Keratinocyte (primary cell): ENCODE measurements around the gene HOXD8. TPM values are rescaled to one million over a fixed set of nuclear protein-coding genes. Genes with fewer than 3 reads are reported as not detected.
A peak's percentile ranks its signal among the peaks of the same experiment; 100 is the strongest.

Experiments used
- DNase-seq: peaks from one replicate; pipeline ENCODE4 v3.0.0-alpha.2; 2011; ENCODE audit warnings: low read depth, missing footprints, low spot score
- FAIRE-seq: peaks from 2 replicates; lab custom pipeline; 2011; peaks lifted over from hg19 to GRCh38; lab: Jason Lieb, UNC
- H2AFZ ChIP-seq: 2 replicates; pipeline ENCODE4 v1.6.0; 2012; ENCODE audit warnings: low read length, control low read depth, inconsistent platforms; ENCODE audit not compliant: control insufficient read depth
- H3K27ac ChIP-seq: 2 replicates; pipeline ENCODE4 v1.5.1; 2011; ENCODE audit warnings: low read length; ENCODE audit not compliant: control insufficient read depth, insufficient read depth
- H3K27me3 ChIP-seq: 3 replicates; pipeline ENCODE4 v1.6.0; 2011; ENCODE audit warnings: low read length; ENCODE audit not compliant: control insufficient read depth, insufficient read depth; ENCODE audit errors: extremely low read depth
- H3K36me3 ChIP-seq, 2 experiments: 2 replicates in 1 of 2; 3 replicates in 1 of 2; pipeline ENCODE4 v1.5.1; 2011; ENCODE audit warnings: low read length in 2 of 2, mild to moderate bottlenecking in 1 of 2; ENCODE audit not compliant: control insufficient read depth in 2 of 2, insufficient read depth in 2 of 2; ENCODE audit errors: extremely low read depth in 1 of 2
- H3K4me1 ChIP-seq: 3 replicates; pipeline ENCODE4 v1.5.1; 2011; ENCODE audit warnings: low read length; ENCODE audit not compliant: control insufficient read depth, insufficient read depth; ENCODE audit errors: extremely low read depth
- H3K4me2 ChIP-seq: 3 replicates; pipeline ENCODE4 v1.6.0; 2011; ENCODE audit warnings: low read depth, low read length; ENCODE audit not compliant: control insufficient read depth, insufficient read depth; ENCODE audit errors: extremely low read depth
- H3K4me3 ChIP-seq, 3 experiments: fragments of 200-600 bp in 1 of 3; sonication (generic) in 1 of 3; 2 replicates in 2 of 3; 3 replicates in 1 of 3; pipeline ENCODE4 v1.5.1; 2011 to 2016; ENCODE audit warnings: low read length in 3 of 3, mild to moderate bottlenecking in 3 of 3, control low read depth in 2 of 3, inconsistent platforms in 1 of 3, low read depth in 1 of 3, mixed read lengths in 1 of 3, mixed run types in 1 of 3, moderate library complexity in 1 of 3; ENCODE audit not compliant: control insufficient read depth in 2 of 3, insufficient read depth in 2 of 3; ENCODE audit errors: extremely low read depth in 1 of 3
- H3K79me2 ChIP-seq: 2 replicates; pipeline ENCODE4 v1.6.0; 2012; ENCODE audit warnings: low read length; ENCODE audit not compliant: control insufficient read depth, insufficient read depth
- H3K9ac ChIP-seq: 3 replicates; pipeline ENCODE4 v1.6.0; 2011; ENCODE audit warnings: low read length; ENCODE audit not compliant: control insufficient read depth, insufficient read depth; ENCODE audit errors: extremely low read depth
- H3K9me1 ChIP-seq: 3 replicates; pipeline ENCODE4 v1.6.0; 2011; ENCODE audit warnings: low read length; ENCODE audit not compliant: control insufficient read depth, insufficient read depth; ENCODE audit errors: extremely low read depth
- H3K9me3 ChIP-seq: 2 replicates; pipeline ENCODE4 v1.5.1; 2012; ENCODE audit warnings: low read depth, low read length; ENCODE audit not compliant: control insufficient read depth
- H4K20me1 ChIP-seq: 3 replicates; pipeline ENCODE4 v1.6.0; 2011; ENCODE audit warnings: low read length; ENCODE audit not compliant: control insufficient read depth, insufficient read depth; ENCODE audit errors: extremely low read depth
- CTCF ChIP-seq, 3 experiments: IDR thresholded peaks in 1 of 3; conservative IDR thresholded peaks in 1 of 3; optimal IDR thresholded peaks in 1 of 3; 2 replicates in 2 of 3; 3 replicates in 1 of 3; pipeline versions ENCODE3 to v1.5.1; 2011; ENCODE audit warnings: low read length in 3 of 3, mild to moderate bottlenecking in 3 of 3, moderate library complexity in 2 of 3, control low read depth in 1 of 3, inconsistent platforms in 1 of 3; ENCODE audit not compliant: insufficient read depth in 2 of 3; ENCODE audit errors: extremely low read depth in 1 of 3
- EZH2 ChIP-seq: IDR thresholded peaks from one replicate; pipeline ENCODE4 v1.6.1; 2012; ENCODE audit warnings: inconsistent platforms, mild to moderate bottlenecking, low read length, moderate library complexity
- dilution Hi-C: fragments of 300-500 bp; cut with MboI; formaldehyde crosslinking; loops from one replicate; pipeline ENCODE4 v1.7.0; 2020; ENCODE audit warnings: low sequenced_read_pairs; ENCODE audit not compliant: extremely low pct_ligation_motif_present
- polyA plus RNA-seq, 5 experiments: library from polyadenylated mRNA; depleted of rRNA in 3 of 5; stranded (reverse) in 3 of 5; stranded (forward) in 1 of 5; unstranded in 1 of 5; fragments of >200 nt; gene quantifications; 1 replicate in 1 of 5; 2 replicates in 3 of 5; 3 replicates in 1 of 5; pipeline versions ENCODE4 v1.2.1 to v1.2.3, GENCODE V29; 2011 to 2012; ENCODE audit warnings: missing spikeins in 2 of 5, low read depth in 1 of 5, low replicate concordance in 1 of 5

Gene HOXD8
- polyA plus RNA-seq, 1 donor (not counting 4 experiments of a cell fraction or from before 2014, with no cell fraction given) = not detected

GRCh38 chr2:176080540-176081375 is 48.7 kb upstream of the HOXD8 start:
- peaks cover 18% of the 10 kb centered on the region for H3K9me3 ChIP-seq
- peaks cover 90% of the 10 kb centered on the region for H3K27me3 ChIP-seq
- H3K27ac ChIP-seq = no peak overlapping the region
- no peak overlapping the region for H3K9ac ChIP-seq
- DNase-seq = no peak
- H4K20me1 ChIP-seq = no peaks in the 10 kb centered on the region
- H3K4me2 ChIP-seq = no peak overlapping the region
- FAIRE-seq = no peak
- no peaks in the 10 kb centered on the region for H3K9me1 ChIP-seq
- peak; percentile 93 for TF ChIP-seq EZH2
- no peak for TF ChIP-seq CTCF (optimal IDR thresholded peaks at IDR 0.05 in 1 of 3, IDR thresholded peaks at IDR 0.05 in 1 of 3, conservative IDR thresholded peaks at IDR 0.05 in 1 of 3; ENCODE audit: extremely low read depth in 1 of 3, insufficient read depth in 2 of 3, low read length in 3 of 3)
- dilution Hi-C loops = no loop called here
- no peaks in the 10 kb centered on the region for H3K79me2 ChIP-seq
- no peak overlapping the region for H3K4me3 ChIP-seq
- H2AFZ ChIP-seq = no peak overlapping the region
- no peaks in the 10 kb centered on the region for H3K4me1 ChIP-seq
- no peaks in the 10 kb centered on the region for H3K36me3 ChIP-seq

GRCh38 chr2:176081376-176081836 is 48.1 kb upstream of the HOXD8 start:
- Histone ChIP-seq H3K4me3 (no peak overlapping the region), H3K9me3 (peaks cover 18% of the 10 kb centered on the region), H3K36me3 (no peaks in the 10 kb centered on the region), H3K4me2 (no peak overlapping the region), H3K9ac (no peak overlapping the region), H3K79me2 (no peaks in the 10 kb centered on the region), H3K9me1 (no peaks in the 10 kb centered on the region), H2AFZ (no peak overlapping the region), H3K27me3 (peaks cover 90% of the 10 kb centered on the region), H4K20me1 (no peaks in the 10 kb centered on the region), H3K27ac (no peak overlapping the region), H3K4me1 (no peaks in the 10 kb centered on the region)
- DNase-seq (no peak), FAIRE-seq (no peak)
- TF ChIP-seq EZH2 (no peak), CTCF (optimal IDR thresholded peaks at IDR 0.05 in 1 of 3, IDR thresholded peaks at IDR 0.05 in 1 of 3, conservative IDR thresholded peaks at IDR 0.05 in 1 of 3; ENCODE audit: extremely low read depth in 1 of 3, insufficient read depth in 2 of 3, low read length in 3 of 3) (no peak)
- dilution Hi-C loops = no loop called here
